ENCODE data around the gene PRKAR1B.

Gene PRKAR1B

DNA sequence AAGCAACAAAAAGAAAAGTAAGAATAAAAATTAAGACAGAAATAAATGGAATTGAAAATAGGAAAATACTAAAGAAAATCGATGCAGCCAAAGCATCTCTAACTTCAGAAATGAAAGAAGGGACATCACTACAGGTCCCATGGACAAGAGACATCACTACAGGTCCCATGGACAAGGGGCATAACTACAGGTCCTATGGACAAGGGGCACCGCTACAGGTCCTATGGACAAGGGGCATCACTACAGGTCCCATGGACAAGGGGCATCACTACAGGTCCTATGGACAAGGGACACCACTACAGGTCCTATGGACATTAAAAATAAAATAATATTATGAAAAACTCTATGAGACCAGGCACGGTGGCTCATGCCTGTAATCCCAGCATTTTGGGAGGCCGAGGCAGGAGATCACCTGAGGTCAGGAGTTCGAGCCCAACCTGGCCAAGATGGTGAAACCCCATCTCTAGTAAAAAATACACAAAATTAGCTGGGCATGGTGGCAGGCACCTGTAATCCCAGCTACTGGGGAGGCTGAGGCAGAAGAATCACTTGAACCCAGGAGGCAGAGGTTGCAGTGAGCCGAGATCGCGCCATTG is 101.6 kb downstream of the PRKAR1B start:
- H3K9me3 ChIP-seq (ENCODE audit: control insufficient read depth, insufficient read depth, low read depth, low read length), result no peaks in the 10 kb centered on the region; the same call in 1 of the 2 replicates
- no peaks in the 10 kb centered on the region for H3K4me1 ChIP-seq (ENCODE audit: control insufficient read depth, insufficient read depth, low read length)
- H3K36me3 ChIP-seq (ENCODE audit: control insufficient read depth in 2 of 2, insufficient read depth in 1 of 2, low read length in 2 of 2), result no peaks in the 10 kb centered on the region
- no peak overlapping the region for H3K4me3 ChIP-seq (ENCODE audit: low read depth, low read length)
- no peak overlapping the region for H3K27ac ChIP-seq (ENCODE audit: extremely low read depth, low read depth, low read length)
- ChIA-PET CTCF (no interaction called here), POLR2A (interaction anchor here (0.7 kb wide), 1 partner anchor 515 kb away, joined by 5 read pairs; no protein-coding TSS in a partner anchor)
- TF ChIP-seq ZNF514 (tag by site-specific recombination; IDR thresholded peaks at IDR 0.05) (no peak), ELK4 (IDR thresholded peaks at IDR 0.05; ENCODE audit: borderline replicate concordance, low read depth, low read length) (no peak), PRDM4 (tag by site-specific recombination; IDR thresholded peaks at IDR 0.05) (no peak), ZNF248 (tag by site-specific recombination; IDR thresholded peaks at IDR 0.05) (no peak), ZNF791 (tag by site-specific recombination; IDR thresholded peaks at IDR 0.05) (no peak), REPIN1 (tag by site-specific recombination; IDR thresholded peaks at IDR 0.05; ENCODE audit: low read depth) (no peak), HOXD13 (CRISPR knock-in tag; IDR thresholded peaks at IDR 0.05; ENCODE audit: borderline replicate concordance) (no peak), ZNF214 (tag by site-specific recombination; IDR thresholded peaks at IDR 0.05; ENCODE audit: borderline replicate concordance) (no peak), ZSCAN16 (tag by site-specific recombination; IDR thresholded peaks at IDR 0.05) (no peak), SETDB1 (IDR thresholded peaks at IDR 0.05; ENCODE audit: insufficient read length, low read length) (peak; percentile 96), WT1 (tag by site-specific recombination; IDR thresholded peaks at IDR 0.05) (no peak), MEIS1 (CRISPR knock-in tag; IDR thresholded peaks at IDR 0.05; ENCODE audit: borderline replicate concordance) (no peak), SP3 (tag by site-specific recombination; IDR thresholded peaks at IDR 0.05) (no peak), GFI1B (tag by site-specific recombination; IDR thresholded peaks at IDR 0.05) (peak; percentile 48; the same call in 1 of the 2 replicates), ZNF16 (tag by site-specific recombination; IDR thresholded peaks at IDR 0.05; ENCODE audit: low read depth) (no peak), ZNF692 (tag by site-specific recombination; IDR thresholded peaks at IDR 0.05) (no peak), ZBTB17 (tag by site-specific recombination; IDR thresholded peaks at IDR 0.05) (no peak), ZNF416 (tag by site-specific recombination; IDR thresholded peaks at IDR 0.05) (no peak), ZNF354C (tag by site-specific recombination; IDR thresholded peaks at IDR 0.05; ENCODE audit: borderline replicate concordance, low read depth) (no peak), ZNF548 (tag by site-specific recombination; IDR thresholded peaks at IDR 0.05) (no peak), ZNF138 (tag by site-specific recombination; IDR thresholded peaks at IDR 0.05; ENCODE audit: borderline replicate concordance) (no peak), ZNF768 (tag by site-specific recombination; IDR thresholded peaks at IDR 0.05) (no peak), SCRT2 (tag by site-specific recombination; IDR thresholded peaks at IDR 0.05) (no peak), ZNF184 (tag by site-specific recombination; IDR thresholded peaks at IDR 0.05) (peak; percentile 90), PATZ1 (tag by site-specific recombination; IDR thresholded peaks at IDR 0.05) (no peak), ZNF221 (tag by site-specific recombination; IDR thresholded peaks at IDR 0.05; ENCODE audit: borderline replicate concordance) (no peak), BCL11B (tag by site-specific recombination; IDR thresholded peaks at IDR 0.05; ENCODE audit: low read depth) (no peak)
- TF ChIP-seq, protein P1, sequence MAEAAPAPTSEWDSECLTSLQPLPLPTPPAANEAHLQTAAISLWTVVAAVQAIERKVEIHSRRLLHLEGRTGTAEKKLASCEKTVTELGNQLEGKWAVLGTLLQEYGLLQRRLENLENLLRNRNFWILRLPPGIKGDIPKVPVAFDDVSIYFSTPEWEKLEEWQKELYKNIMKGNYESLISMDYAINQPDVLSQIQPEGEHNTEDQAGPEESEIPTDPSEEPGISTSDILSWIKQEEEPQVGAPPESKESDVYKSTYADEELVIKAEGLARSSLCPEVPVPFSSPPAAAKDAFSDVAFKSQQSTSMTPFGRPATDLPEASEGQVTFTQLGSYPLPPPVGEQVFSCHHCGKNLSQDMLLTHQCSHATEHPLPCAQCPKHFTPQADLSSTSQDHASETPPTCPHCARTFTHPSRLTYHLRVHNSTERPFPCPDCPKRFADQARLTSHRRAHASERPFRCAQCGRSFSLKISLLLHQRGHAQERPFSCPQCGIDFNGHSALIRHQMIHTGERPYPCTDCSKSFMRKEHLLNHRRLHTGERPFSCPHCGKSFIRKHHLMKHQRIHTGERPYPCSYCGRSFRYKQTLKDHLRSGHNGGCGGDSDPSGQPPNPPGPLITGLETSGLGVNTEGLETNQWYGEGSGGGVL (tag by site-specific recombination; IDR thresholded peaks at IDR 0.05), result no peak
- TF ChIP-seq, protein P2, sequence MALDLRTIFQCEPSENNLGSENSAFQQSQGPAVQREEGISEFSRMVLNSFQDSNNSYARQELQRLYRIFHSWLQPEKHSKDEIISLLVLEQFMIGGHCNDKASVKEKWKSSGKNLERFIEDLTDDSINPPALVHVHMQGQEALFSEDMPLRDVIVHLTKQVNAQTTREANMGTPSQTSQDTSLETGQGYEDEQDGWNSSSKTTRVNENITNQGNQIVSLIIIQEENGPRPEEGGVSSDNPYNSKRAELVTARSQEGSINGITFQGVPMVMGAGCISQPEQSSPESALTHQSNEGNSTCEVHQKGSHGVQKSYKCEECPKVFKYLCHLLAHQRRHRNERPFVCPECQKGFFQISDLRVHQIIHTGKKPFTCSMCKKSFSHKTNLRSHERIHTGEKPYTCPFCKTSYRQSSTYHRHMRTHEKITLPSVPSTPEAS (tag by site-specific recombination; IDR thresholded peaks at IDR 0.05), result no peak
